Endothelial cell of umbilical vein (primary cell): ENCODE data around the gene PRMT2. TPM values are rescaled to one million over a fixed set of nuclear protein-coding genes. Genes with fewer than 3 reads are reported as not detected.

Source experiments
- BruUV-seq: library from RNA; stranded (reverse); fragments of 400-500 nt; replicated peaks from 2 replicates; lab custom pipeline; 2021; lab: Mats Ljungman, UMichigan
- CTCF ChIA-PET: fragments of 300-600, 350-600 bp; sonication (Branson Sonifier 250); formaldehyde crosslinking; loops from one replicate; lab custom pipeline; 2021; ENCODE audit warnings: antibody characterized with exemption, inconsistent platforms; lab: Charles Lee
- POLR2A ChIA-PET: fragments of 300-600, 350-600 bp; sonication (Branson Sonifier 250); formaldehyde crosslinking; loops from one replicate; lab custom pipeline; 2021; ENCODE audit warnings: antibody characterized with exemption, inconsistent platforms; lab: Charles Lee
- DNase-seq: peaks from one replicate; pipeline ENCODE4 v3.0.0-alpha.2; 2011; ENCODE audit warnings: low read depth, low spot score
- FAIRE-seq: peaks from 2 replicates; lab custom pipeline; 2011; peaks lifted over from hg19 to GRCh38; lab: Jason Lieb, UNC
- H2AFZ ChIP-seq: 2 replicates; pipeline ENCODE4 v1.6.0; 2012; ENCODE audit warnings: low read depth, low read length, control low read depth, inconsistent platforms
- H3K27ac ChIP-seq: 2 replicates; pipeline ENCODE4 v1.5.1; 2011; ENCODE audit warnings: low read depth, mild to moderate bottlenecking, control low read depth, low read length, moderate library complexity; ENCODE audit not compliant: insufficient read depth
- H3K27me3 ChIP-seq, 2 experiments: 2 replicates each; pipeline versions ENCODE4 v1.6.0 to v1.6.1; 2011; ENCODE audit warnings: low read length in 2 of 2, mixed read lengths in 1 of 2; ENCODE audit not compliant: control insufficient read depth in 2 of 2, insufficient read depth in 2 of 2
- H3K36me3 ChIP-seq, 2 experiments: 2 replicates in 1 of 2; 3 replicates in 1 of 2; pipeline ENCODE4 v1.5.1; 2011; ENCODE audit warnings: low read length in 2 of 2, mild to moderate bottlenecking in 1 of 2, moderate library complexity in 1 of 2; ENCODE audit not compliant: control insufficient read depth in 2 of 2, insufficient read depth in 2 of 2; ENCODE audit errors: extremely low read depth in 1 of 2
- H3K4me1 ChIP-seq: 3 replicates; pipeline ENCODE4 v1.5.1; 2011; ENCODE audit warnings: mild to moderate bottlenecking, low read length; ENCODE audit not compliant: control insufficient read depth, insufficient read depth; ENCODE audit errors: extremely low read depth
- H3K4me2 ChIP-seq: 2 replicates; pipeline ENCODE4 v1.6.1; 2011; ENCODE audit warnings: low read length, control low read depth, mixed read lengths; ENCODE audit not compliant: insufficient read depth
- H3K4me3 ChIP-seq, 3 experiments: fragments of 200-600 bp in 1 of 3; sonication (generic), shearing (Covaris generic) in 1 of 3; replicated peaks in 1 of 3; 2 replicates each; pipeline ENCODE4 v1.5.1; 2011 to 2016; ENCODE audit warnings: control low read depth in 3 of 3, low read length in 3 of 3, mild to moderate bottlenecking in 2 of 3, inconsistent platforms in 1 of 3, low read depth in 1 of 3, moderate library complexity in 1 of 3; ENCODE audit not compliant: insufficient read depth in 1 of 3
- H3K79me2 ChIP-seq: 2 replicates; pipeline ENCODE4 v1.6.0; 2012; ENCODE audit warnings: low read length, inconsistent platforms; ENCODE audit not compliant: control insufficient read depth, insufficient read depth
- H3K9ac ChIP-seq: replicated peaks from 2 replicates; pipeline ENCODE3; 2011; ENCODE audit warnings: low read length, control low read depth; ENCODE audit not compliant: insufficient read depth; ENCODE audit errors: extremely low read depth
- H3K9me1 ChIP-seq: replicated peaks from 3 replicates; pipeline ENCODE4 v1.6.0; 2011; ENCODE audit warnings: mild to moderate bottlenecking, low read length; ENCODE audit not compliant: control insufficient read depth, insufficient read depth; ENCODE audit errors: extremely low read depth
- H3K9me3 ChIP-seq: replicated peaks from 2 replicates; pipeline ENCODE4 v1.5.1; 2012; ENCODE audit warnings: low read length, inconsistent platforms; ENCODE audit not compliant: control insufficient read depth, insufficient read depth
- H4K20me1 ChIP-seq: replicated peaks from 2 replicates; pipeline ENCODE3; 2011; ENCODE audit warnings: mild to moderate bottlenecking, low read length; ENCODE audit not compliant: control insufficient read depth, insufficient read depth; ENCODE audit errors: extremely low read depth
- CTCF ChIP-seq, 2 donors: IDR thresholded peaks; 1 replicate in 1 of 2; 2 replicates in 1 of 2; pipeline ENCODE4 v1.5.1; 2011; ENCODE audit warnings: low read length in 2 of 2, mild to moderate bottlenecking in 2 of 2, moderate library complexity in 2 of 2, control low read depth in 1 of 2, inconsistent platforms in 1 of 2, low read depth in 1 of 2; ENCODE audit not compliant: insufficient read depth in 1 of 2; ENCODE audit errors: extremely low read depth in 1 of 2
- EZH2 ChIP-seq: IDR thresholded peaks from 2 replicates; pipeline ENCODE4 v1.6.1; 2012; ENCODE audit warnings: borderline replicate concordance, low read depth, mild to moderate bottlenecking, moderate library complexity, low read length, inconsistent platforms; ENCODE audit not compliant: severe bottlenecking
- FOS ChIP-seq: IDR thresholded peaks from 2 replicates; pipeline ENCODE4 v1.6.1; 2011; ENCODE audit warnings: mild to moderate bottlenecking, low read length, moderate library complexity, borderline replicate concordance; ENCODE audit not compliant: insufficient read depth
- GATA2 ChIP-seq: IDR thresholded peaks from 2 replicates; pipeline ENCODE4 v1.7.0; 2011; ENCODE audit warnings: low read depth, mild to moderate bottlenecking, moderate library complexity, mixed read lengths, low read length; ENCODE audit not compliant: insufficient read length, insufficient read depth
- JUN ChIP-seq: IDR thresholded peaks from 2 replicates; pipeline ENCODE4 v1.6.1; 2011; ENCODE audit warnings: borderline replicate concordance, low read depth; ENCODE audit not compliant: insufficient read length, insufficient read depth
- MYC ChIP-seq: IDR thresholded peaks from one replicate; pipeline ENCODE4 v1.6.1; 2011; ENCODE audit warnings: mild to moderate bottlenecking, low read depth, low read length
- POLR2A ChIP-seq: IDR thresholded peaks from 2 replicates; pipeline ENCODE4 v1.6.1; 2012; ENCODE audit warnings: low read depth, mild to moderate bottlenecking, control low read depth, low read length
- POLR2AphosphoS5 ChIP-seq: IDR thresholded peaks from 2 replicates; pipeline ENCODE4 v1.6.1; 2012; ENCODE audit warnings: low read depth, mild to moderate bottlenecking, control low read depth, low read length, moderate library complexity; ENCODE audit not compliant: insufficient read depth
- dilution Hi-C: fragments of 300-500 bp; cut with MboI; formaldehyde crosslinking; loops from one replicate; pipeline ENCODE4 v1.15.0; 2019; ENCODE audit warnings: low sequenced_read_pairs; ENCODE audit not compliant: extremely low pct_ligation_motif_present
- intact Hi-C: fragments of 100-400 bp; cut with micrococcal nuclease; formaldehyde crosslinking; loops from one replicate; pipeline ENCODE4 v1.10.0; 2022
- polyA plus RNA-seq, 4 experiments: library from polyadenylated mRNA; depleted of rRNA in 3 of 4; stranded (reverse) in 3 of 4; unstranded in 1 of 4; fragments of >200 nt; gene quantifications; 2 replicates each; pipeline versions ENCODE4 v1.2.1 to v1.2.3, GENCODE V29; 2011 to 2012; ENCODE audit warnings: missing spikeins in 1 of 4
- total RNA-seq: library from RNA; stranded (reverse); gene quantifications from 2 replicates; pipeline ENCODE4 v1.2.3, GENCODE V29; 2021
- TF ChIP-seq, protein P1 (sequence below): IDR thresholded peaks from 2 replicates; pipeline ENCODE4 v1.6.1; 2011; ENCODE audit not compliant: insufficient read depth, insufficient read length

Gene PRMT2
- total and polyA plus RNA-seq, 2 donors (not counting 3 experiments of a cell fraction or from before 2014, with no cell fraction given), result 125 to 193 TPM

GRCh38 chr21:46633566-46633965 lies 1.9 kb upstream of the PRMT2 start:
- Histone ChIP-seq H3K36me3 (no peaks in the 10 kb centered on the region), H3K4me2 (no peak overlapping the region), H2AFZ (no peak overlapping the region), H3K27ac (no peak overlapping the region), H3K79me2 (peaks cover 25% of the 10 kb centered on the region), H3K9me3 (no peaks in the 10 kb centered on the region), H3K9me1 (no peaks in the 10 kb centered on the region), H3K9ac (no peak overlapping the region), H3K4me3 (no peak overlapping the region), H3K27me3 (peaks cover 0 to 5% of the 10 kb centered on the region in 2 experiments), H4K20me1 (no peaks in the 10 kb centered on the region), H3K4me1 (peaks cover 25% of the 10 kb centered on the region)
- intact Hi-C loops, result no loop called here
- DNase-seq, result no peak
- ChIA-PET CTCF (no interaction called here), POLR2A (no interaction called here)
- FAIRE-seq, result no peak
- dilution Hi-C loops, result no loop called here
- TF ChIP-seq, protein P1, sequence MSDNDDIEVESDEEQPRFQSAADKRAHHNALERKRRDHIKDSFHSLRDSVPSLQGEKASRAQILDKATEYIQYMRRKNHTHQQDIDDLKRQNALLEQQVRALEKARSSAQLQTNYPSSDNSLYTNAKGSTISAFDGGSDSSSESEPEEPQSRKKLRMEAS, result no peak
- TF ChIP-seq MYC, result no peak
- no peak for TF ChIP-seq JUN
- no peak for TF ChIP-seq GATA2
- no peak for TF ChIP-seq POLR2AphosphoS5
- no peak for TF ChIP-seq FOS
- no peak for TF ChIP-seq EZH2
- no peak for TF ChIP-seq CTCF (IDR thresholded peaks at IDR 0.05; ENCODE audit: extremely low read depth in 1 of 2, insufficient read depth in 1 of 2, low read depth in 1 of 2, low read length in 2 of 2)
- no peak for TF ChIP-seq POLR2A
- BruUV-seq, result no TSS peak
